Measurements from ENCODE around the gene C2CD5. TPM values are rescaled to one million over a fixed set of nuclear protein-coding genes. Genes with fewer than 3 reads are reported as not detected.

C2CD5 gene
- total and polyA plus RNA-seq, 9 donors, result 19.6 to 41.3 (median 32.9) TPM

DNA sequence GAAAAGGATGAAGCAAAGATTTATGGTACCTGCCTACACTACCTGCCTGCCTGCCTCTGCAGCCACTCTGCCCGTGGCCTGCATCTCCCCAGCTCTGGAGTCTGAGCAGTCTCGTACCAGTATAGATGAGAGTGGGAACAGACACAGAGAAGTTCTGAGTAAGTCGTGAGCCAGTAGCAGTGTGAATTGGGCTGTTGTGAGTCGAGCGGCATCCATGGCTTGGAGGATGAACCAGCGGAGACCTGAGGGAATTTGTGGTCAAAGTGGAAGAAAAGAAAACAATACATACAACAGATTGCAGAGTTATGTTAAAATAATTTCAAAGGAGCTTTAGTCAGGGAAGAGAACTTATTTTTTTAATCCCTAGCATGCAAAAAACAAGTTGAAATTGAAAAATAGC, 25.3 kb downstream of the C2CD5 start:
- Histone ChIP-seq H3K4me3 (no peak overlapping the region), H3K27ac (no peak overlapping the region), H3K27me3 (no peaks in the 10 kb centered on the region), H3K36me3 (no peaks in the 10 kb centered on the region), H3K4me1 (ENCODE audit: insufficient read depth) (no peaks in the 10 kb centered on the region), H3K9me3 (no peaks in the 10 kb centered on the region)
- no peak for TF ChIP-seq EP300 (IDR thresholded peaks at IDR 0.05)
- TF ChIP-seq POLR2A (IDR thresholded peaks at IDR 0.05), result no peak
- TF ChIP-seq, protein P1, sequence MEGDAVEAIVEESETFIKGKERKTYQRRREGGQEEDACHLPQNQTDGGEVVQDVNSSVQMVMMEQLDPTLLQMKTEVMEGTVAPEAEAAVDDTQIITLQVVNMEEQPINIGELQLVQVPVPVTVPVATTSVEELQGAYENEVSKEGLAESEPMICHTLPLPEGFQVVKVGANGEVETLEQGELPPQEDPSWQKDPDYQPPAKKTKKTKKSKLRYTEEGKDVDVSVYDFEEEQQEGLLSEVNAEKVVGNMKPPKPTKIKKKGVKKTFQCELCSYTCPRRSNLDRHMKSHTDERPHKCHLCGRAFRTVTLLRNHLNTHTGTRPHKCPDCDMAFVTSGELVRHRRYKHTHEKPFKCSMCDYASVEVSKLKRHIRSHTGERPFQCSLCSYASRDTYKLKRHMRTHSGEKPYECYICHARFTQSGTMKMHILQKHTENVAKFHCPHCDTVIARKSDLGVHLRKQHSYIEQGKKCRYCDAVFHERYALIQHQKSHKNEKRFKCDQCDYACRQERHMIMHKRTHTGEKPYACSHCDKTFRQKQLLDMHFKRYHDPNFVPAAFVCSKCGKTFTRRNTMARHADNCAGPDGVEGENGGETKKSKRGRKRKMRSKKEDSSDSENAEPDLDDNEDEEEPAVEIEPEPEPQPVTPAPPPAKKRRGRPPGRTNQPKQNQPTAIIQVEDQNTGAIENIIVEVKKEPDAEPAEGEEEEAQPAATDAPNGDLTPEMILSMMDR (IDR thresholded peaks at IDR 0.05), result no peak
- intact Hi-C loops (cut with DNase I), result no loop called here
- WGBS, 3 donors, result 83 to 85% (median 85%) methylated on average over 6 of the region's 6 CpGs
- no peak for DNase-seq

DNA sequence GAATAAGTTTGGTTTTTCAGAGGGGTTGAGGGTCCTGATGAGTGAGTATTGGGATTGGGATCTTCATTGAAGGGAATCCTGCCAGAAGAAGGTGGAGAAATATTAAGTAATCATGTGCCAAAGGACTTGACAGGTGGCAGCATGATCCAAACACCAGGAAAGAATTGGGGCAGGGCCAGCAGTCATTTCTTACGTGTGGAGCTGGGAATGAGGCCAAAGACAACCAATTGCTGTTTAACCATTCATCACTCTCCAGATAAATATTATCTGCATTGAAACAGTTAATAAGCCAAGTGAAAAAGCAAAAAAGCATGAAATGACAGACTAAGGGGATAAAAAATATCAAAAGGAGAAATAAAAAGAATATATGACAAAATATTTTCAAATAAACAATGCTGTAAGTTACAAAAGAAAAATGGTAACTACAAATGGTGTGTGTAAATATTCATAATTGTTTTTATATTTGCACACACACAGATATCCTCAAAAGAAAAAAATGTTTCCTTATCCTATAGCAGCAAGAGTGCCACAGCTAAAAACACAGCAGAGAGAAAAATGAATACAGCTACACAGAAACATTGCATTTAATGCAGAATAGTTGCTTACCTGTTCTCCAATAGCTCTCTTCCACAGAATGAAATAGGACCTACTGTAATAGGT, 26.2 kb downstream of the C2CD5 start:
- WGBS, 3 donors, result 2 to 5% (median 3%) methylated on average over 1 of the region's 1 CpG
- H3K4me1 ChIP-seq (ENCODE audit: insufficient read depth), result no peaks in the 10 kb centered on the region
- H3K27ac ChIP-seq, result no peak overlapping the region
- H3K36me3 ChIP-seq, result no peaks in the 10 kb centered on the region
- H3K27me3 ChIP-seq, result no peaks in the 10 kb centered on the region
- no peaks in the 10 kb centered on the region for H3K9me3 ChIP-seq
- DNase-seq, result no peak
- H3K4me3 ChIP-seq, result no peak overlapping the region
- intact Hi-C loops (cut with DNase I), result no loop called here
- TF ChIP-seq POLR2A (IDR thresholded peaks at IDR 0.05) (no peak), EP300 (IDR thresholded peaks at IDR 0.05) (no peak)
- TF ChIP-seq, protein P1 (IDR thresholded peaks at IDR 0.05), result no peak

DNA sequence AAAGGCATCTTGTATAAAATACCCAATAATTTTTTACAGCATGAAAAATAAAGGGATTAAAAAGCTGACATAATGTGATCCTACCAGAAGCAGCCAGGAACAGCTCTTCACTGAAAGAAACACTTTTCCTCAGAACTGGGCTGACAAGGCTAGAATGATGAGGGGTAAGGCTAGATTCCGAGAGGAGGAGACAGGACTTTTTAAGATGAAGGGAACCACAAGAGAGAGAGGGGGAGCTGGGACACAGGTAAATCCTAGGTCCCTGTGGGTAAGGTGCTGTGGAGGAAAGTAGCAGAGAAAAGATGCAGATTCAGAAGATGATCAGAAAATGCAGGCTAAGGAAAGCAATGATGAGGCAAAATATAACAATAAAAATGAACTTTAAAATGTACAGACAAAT, 29.5 kb downstream of the C2CD5 start:
- 93 to 95% (median 94%) methylated on average over 1 of the region's 1 CpG for WGBS, 3 donors
- Histone ChIP-seq H3K27ac (no peak overlapping the region), H3K4me1 (ENCODE audit: insufficient read depth) (no peaks in the 10 kb centered on the region), H3K4me3 (no peak overlapping the region), H3K27me3 (no peaks in the 10 kb centered on the region), H3K36me3 (no peaks in the 10 kb centered on the region), H3K9me3 (no peaks in the 10 kb centered on the region)
- intact Hi-C loops (cut with DNase I), result no loop called here
- DNase-seq, result no peak
- TF ChIP-seq POLR2A (IDR thresholded peaks at IDR 0.05) (no peak), EP300 (IDR thresholded peaks at IDR 0.05) (no peak)
- TF ChIP-seq, protein P1 (IDR thresholded peaks at IDR 0.05), result no peak

DNA sequence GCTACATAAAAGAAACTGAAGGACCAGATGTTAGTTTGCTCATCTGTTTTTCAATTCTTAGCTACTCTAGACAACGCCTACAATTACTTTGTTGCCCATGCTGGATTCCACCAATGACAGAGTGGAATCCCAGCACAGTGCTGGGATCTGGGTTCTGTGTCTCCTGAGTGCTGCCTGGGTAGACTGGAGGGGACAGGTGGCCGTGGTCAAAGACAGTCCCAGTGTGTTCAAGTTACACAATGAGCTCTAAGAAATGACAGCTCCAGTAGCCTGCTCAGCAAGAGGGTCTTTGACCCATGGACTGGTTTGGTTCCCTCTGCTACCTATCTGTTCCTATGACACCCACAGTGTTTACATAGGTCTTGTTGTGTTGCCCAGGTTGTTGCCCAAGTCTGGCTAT, 38.5 kb downstream of the C2CD5 start:
- Histone ChIP-seq H3K4me1 (ENCODE audit: insufficient read depth) (no peaks in the 10 kb centered on the region), H3K36me3 (no peaks in the 10 kb centered on the region), H3K27me3 (no peaks in the 10 kb centered on the region), H3K9me3 (no peaks in the 10 kb centered on the region), H3K27ac (no peak overlapping the region), H3K4me3 (no peak overlapping the region)
- intact Hi-C loops (cut with DNase I), result no loop called here
- TF ChIP-seq POLR2A (IDR thresholded peaks at IDR 0.05), result no peak
- TF ChIP-seq, protein P1 (IDR thresholded peaks at IDR 0.05), result no peak
- TF ChIP-seq EP300 (IDR thresholded peaks at IDR 0.05), result no peak
- no peak for DNase-seq
- WGBS, 3 donors, result 97 to 100% (median 98%) methylated on average over 2 of the region's 2 CpGs
